ENCODE data around the gene PYGB. TPM values are rescaled to one million over a fixed set of nuclear protein-coding genes. Genes with fewer than 3 reads are reported as not detected.
"Not testable (repeated sequence)": the region's sequence is repeated elsewhere in the genome, so short reads cannot be mapped to it uniquely, and the experiment has no call there.

PYGB gene
- total and polyA plus RNA-seq, 9 donors = 20.7 to 31.5 (median 26.0) TPM

DNA sequence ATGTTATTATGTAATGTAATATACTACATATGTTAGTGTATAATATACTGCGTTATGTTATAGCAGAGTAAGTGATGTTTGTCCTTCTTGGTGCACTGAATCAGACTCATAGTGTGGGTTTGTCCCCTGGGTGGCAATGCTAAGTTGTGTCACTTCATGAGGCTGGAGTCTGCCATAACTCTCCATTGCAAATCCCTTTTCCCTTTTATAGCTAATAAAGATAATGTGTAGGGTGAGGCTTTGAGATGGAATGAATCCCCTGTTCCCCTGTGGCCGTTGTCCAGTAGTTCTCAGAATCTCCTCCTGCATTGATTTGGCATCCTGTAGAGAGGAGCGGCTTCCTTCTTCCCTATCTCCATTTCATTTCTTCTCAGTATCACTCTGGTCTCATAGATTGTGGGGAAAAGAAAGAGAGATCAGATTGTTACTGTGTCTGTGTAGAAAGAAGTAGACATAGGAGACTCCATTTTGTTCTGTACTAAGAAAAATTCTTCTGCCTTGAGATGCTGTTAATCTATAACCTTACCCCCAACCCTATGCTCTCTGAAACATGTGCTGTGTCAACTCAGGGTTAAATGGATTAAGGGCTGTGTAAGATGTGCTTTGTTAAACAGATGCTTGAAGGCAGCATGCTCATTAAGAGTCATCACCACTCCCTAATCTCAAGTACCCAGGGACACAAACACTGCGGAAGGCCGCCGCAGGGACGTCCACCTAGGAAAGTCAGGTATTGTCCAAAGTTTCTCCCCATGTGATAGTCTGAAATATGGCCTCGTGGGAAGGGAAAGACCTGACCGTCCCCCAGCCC is 6.8 kb upstream of the PYGB start:
- peaks cover 16% of the 10 kb centered on the region for H3K27me3 ChIP-seq (ENCODE audit: control insufficient read depth, insufficient read depth, low read length)
- not testable (repeated sequence) for H3K4me1 ChIP-seq (ENCODE audit: control insufficient read depth, insufficient read depth, low read length); H3K9me3 ChIP-seq (replicated peaks; ENCODE audit: control insufficient read depth, low read depth, low read length); H3K27ac ChIP-seq (ENCODE audit: low read length); DNase-seq; H3K36me3 ChIP-seq (ENCODE audit: control insufficient read depth, insufficient read depth, low read length); H3K4me3 ChIP-seq (ENCODE audit: low read length)
- WGBS (ENCODE audit: insufficient coverage) = 40% methylated on average over 6 of the region's 9 CpGs

DNA sequence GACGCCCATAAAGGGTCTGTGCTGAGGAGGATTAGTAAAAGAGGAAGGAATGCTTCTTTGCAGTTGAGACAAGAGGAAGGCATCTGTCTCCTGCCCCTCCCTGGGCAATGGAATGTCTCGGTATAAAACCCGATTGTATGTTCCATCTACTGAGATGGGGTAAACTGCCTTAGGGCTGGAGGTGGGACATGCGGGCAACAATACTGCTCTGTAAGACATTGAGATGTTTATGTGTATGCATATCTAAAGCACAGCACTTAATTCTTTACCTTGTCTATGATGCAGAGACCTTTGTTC is 6.3 kb upstream of the PYGB start:
- not testable (repeated sequence) for H3K9me3 ChIP-seq (replicated peaks; ENCODE audit: control insufficient read depth, low read depth, low read length); H3K4me3 ChIP-seq (ENCODE audit: low read length); H3K4me1 ChIP-seq (ENCODE audit: control insufficient read depth, insufficient read depth, low read length); H3K27ac ChIP-seq (ENCODE audit: low read length); DNase-seq; H3K36me3 ChIP-seq (ENCODE audit: control insufficient read depth, insufficient read depth, low read length)
- WGBS (ENCODE audit: insufficient coverage) = no CpG with 5 or more reads among the region's 4 CpGs
- peaks cover 13% of the 10 kb centered on the region for H3K27me3 ChIP-seq (ENCODE audit: control insufficient read depth, insufficient read depth, low read length)

DNA sequence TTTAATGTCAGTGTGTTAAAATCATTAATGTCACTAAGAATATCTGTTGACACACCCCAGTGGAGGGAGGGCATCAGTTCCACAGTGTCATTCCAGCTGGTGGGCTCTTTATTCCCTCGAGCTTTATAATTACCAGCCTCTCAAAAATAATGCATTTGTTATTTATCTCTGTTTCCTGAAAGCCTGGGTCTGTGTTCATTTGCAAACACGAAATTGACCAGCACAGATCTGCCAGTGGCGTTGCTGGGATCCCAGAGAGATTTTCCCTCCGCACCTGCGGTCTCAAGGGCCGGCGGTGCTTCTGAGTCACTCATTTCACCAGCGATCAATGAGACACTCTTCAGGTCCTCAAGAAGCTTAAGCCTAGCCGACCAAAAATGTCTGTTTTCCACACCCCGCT is 5.7 kb upstream of the PYGB start:
- WGBS (ENCODE audit: insufficient coverage) = 80% methylated on average over 9 of the region's 10 CpGs
- no peak overlapping the region for H3K27ac ChIP-seq (ENCODE audit: low read length)
- no peaks in the 10 kb centered on the region for H3K36me3 ChIP-seq (ENCODE audit: control insufficient read depth, insufficient read depth, low read length)
- no peaks in the 10 kb centered on the region for H3K9me3 ChIP-seq (replicated peaks; ENCODE audit: control insufficient read depth, low read depth, low read length)
- H3K4me1 ChIP-seq (ENCODE audit: control insufficient read depth, insufficient read depth, low read length) = peaks cover 10% of the 10 kb centered on the region
- DNase-seq = no peak
- H3K27me3 ChIP-seq (ENCODE audit: control insufficient read depth, insufficient read depth, low read length) = peaks cover 9% of the 10 kb centered on the region
- H3K4me3 ChIP-seq (ENCODE audit: low read length) = no peak overlapping the region

DNA sequence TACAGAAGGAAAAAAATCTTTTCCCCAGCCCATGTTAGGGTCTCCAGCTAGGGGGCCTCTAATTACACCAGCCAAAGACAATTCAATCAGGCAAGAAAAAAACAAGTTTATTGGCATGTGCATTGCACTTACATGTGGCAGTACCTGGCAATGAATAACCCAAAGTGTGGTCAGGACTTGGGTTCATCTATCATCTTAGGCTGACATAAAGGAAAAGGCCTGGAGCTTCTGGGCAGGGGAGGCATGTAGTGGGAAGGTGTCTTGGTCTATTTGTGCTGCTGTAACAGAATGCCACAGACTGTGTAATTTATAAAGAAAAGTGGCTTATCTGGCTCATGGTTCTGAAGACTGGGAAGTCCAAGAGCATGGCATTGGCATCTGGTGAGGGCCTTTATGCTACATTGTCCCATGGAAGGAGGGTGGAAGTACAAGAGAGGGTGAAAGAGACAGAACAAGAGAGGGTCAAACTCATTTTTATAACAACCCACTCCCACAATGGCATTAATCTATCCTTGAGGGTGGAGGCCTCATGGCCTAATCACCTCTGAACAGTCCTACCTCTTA is 4.4 kb upstream of the PYGB start:
- no peaks in the 10 kb centered on the region for H3K9me3 ChIP-seq (replicated peaks; ENCODE audit: control insufficient read depth, low read depth, low read length)
- no peak for DNase-seq
- no peak overlapping the region for H3K27ac ChIP-seq (ENCODE audit: low read length)
- peaks cover 6% of the 10 kb centered on the region for H3K27me3 ChIP-seq (ENCODE audit: control insufficient read depth, insufficient read depth, low read length)
- H3K4me1 ChIP-seq (ENCODE audit: control insufficient read depth, insufficient read depth, low read length) = peaks cover 9% of the 10 kb centered on the region
- no peak overlapping the region for H3K4me3 ChIP-seq (ENCODE audit: low read length)
- H3K36me3 ChIP-seq (ENCODE audit: control insufficient read depth, insufficient read depth, low read length) = no peaks in the 10 kb centered on the region

DNA sequence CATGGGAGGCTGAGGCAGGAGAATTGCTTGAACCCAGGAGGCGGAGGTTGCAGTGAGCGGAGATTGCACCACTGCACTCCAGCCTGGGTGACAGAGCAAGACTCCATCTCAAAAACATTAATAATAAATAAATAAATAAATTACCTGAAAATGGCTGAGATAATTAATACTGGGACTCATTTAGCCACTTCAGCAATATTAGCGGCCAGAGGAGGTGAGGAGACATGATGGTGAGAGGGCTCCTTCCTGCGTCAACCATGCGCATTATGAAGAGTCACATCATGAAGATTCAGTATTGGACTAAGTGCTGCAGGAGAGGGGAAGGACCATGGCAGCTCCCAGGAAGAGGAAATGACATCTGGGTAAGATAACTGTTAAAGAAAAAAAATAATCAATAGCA is 2.9 kb upstream of the PYGB start:
- 100% methylated on average over 1 of the region's 5 CpGs for WGBS (ENCODE audit: insufficient coverage)
- Histone ChIP-seq H3K4me1 (ENCODE audit: control insufficient read depth, insufficient read depth, low read length) (peaks cover 13% of the 10 kb centered on the region), H3K27ac (ENCODE audit: low read length) (no peak overlapping the region), H3K36me3 (ENCODE audit: control insufficient read depth, insufficient read depth, low read length) (no peaks in the 10 kb centered on the region), H3K4me3 (ENCODE audit: low read length) (no peak overlapping the region), H3K27me3 (ENCODE audit: control insufficient read depth, insufficient read depth, low read length) (peaks cover 6% of the 10 kb centered on the region), H3K9me3 (replicated peaks; ENCODE audit: control insufficient read depth, low read depth, low read length) (no peaks in the 10 kb centered on the region)
- DNase-seq = no peak

DNA sequence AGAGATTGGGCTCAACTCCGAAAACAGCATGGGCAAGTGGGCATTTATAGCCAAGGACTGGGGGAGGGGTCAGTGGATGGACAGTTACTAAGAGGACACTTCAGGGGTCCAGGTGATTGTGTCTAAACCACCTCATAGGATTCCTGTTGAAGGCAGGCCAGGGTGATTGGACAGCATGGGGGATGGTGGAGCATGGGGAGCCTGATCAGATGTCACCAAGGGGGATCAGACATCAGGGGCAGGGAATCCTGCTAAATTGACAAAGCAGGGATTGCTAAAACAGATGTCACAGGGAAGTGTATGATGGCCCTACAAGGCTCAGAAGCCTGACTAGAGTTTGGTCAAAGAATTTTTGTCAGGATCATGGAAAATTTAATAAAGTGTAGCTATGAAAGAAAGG is 2.4 kb upstream of the PYGB start:
- 80% methylated on average over 1 of the region's 1 CpG for WGBS (ENCODE audit: insufficient coverage)
- no peak for DNase-seq

DNA sequence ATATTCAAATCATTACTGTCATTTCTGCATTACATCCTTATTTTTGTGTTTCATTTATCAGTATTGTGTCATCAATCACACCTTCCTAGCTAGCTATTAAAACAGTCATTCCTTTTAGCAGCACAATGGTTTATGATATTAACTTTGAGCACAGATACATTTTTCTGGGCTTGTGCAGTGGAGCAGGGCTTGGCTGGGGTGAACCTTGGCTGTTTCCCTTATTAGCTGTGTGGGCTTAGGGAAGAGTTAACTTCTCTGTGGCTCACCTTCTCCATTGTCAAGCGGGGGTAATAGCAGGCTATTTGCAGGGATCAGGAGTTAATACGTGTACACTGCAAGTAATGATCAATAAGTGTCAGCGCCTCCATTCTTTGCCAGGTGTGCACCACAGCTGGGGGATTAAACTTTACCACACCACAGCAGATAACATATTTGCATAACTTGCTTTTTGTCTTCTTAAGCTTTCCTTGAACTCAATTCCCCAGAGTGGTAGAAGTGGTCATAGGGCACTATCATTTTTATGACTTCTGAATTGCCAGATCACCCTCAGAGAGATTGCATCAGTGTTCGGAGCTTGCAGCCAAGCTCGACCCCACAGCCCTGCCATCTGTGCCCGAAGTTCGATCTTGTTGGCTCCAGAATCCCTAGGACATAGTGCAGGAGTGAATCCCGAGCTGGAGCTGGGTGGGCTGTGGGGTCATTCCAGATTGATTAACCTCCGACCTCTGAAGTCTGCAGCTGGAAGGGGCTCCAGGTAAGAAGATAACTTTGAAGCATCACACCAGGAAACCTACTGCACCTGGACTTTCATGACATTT is 1.5 kb upstream of the PYGB start:
- H3K36me3 ChIP-seq (ENCODE audit: control insufficient read depth, insufficient read depth, low read length) = no peaks in the 10 kb centered on the region
- H3K4me1 ChIP-seq (ENCODE audit: control insufficient read depth, insufficient read depth, low read length) = peaks cover 14% of the 10 kb centered on the region
- H3K27ac ChIP-seq (ENCODE audit: low read length) = no peak overlapping the region
- H3K27me3 ChIP-seq (ENCODE audit: control insufficient read depth, insufficient read depth, low read length) = peaks cover 6% of the 10 kb centered on the region
- H3K4me3 ChIP-seq (ENCODE audit: low read length) = no peak overlapping the region
- H3K9me3 ChIP-seq (replicated peaks; ENCODE audit: control insufficient read depth, low read depth, low read length) = no peaks in the 10 kb centered on the region
- no peak for DNase-seq
- WGBS (ENCODE audit: insufficient coverage) = 51% methylated on average over 7 of the region's 9 CpGs

More for the DNA sequence above, 2.4 kb upstream of the PYGB start:
- Histone ChIP-seq H3K36me3 (ENCODE audit: control insufficient read depth, insufficient read depth, low read length) (no peaks in the 10 kb centered on the region), H3K27ac (ENCODE audit: low read length) (no peak overlapping the region), H3K27me3 (ENCODE audit: control insufficient read depth, insufficient read depth, low read length) (peaks cover 6% of the 10 kb centered on the region), H3K4me1 (ENCODE audit: control insufficient read depth, insufficient read depth, low read length) (peaks cover 14% of the 10 kb centered on the region), H3K4me3 (ENCODE audit: low read length) (no peak overlapping the region), H3K9me3 (replicated peaks; ENCODE audit: control insufficient read depth, low read depth, low read length) (no peaks in the 10 kb centered on the region)

DNA sequence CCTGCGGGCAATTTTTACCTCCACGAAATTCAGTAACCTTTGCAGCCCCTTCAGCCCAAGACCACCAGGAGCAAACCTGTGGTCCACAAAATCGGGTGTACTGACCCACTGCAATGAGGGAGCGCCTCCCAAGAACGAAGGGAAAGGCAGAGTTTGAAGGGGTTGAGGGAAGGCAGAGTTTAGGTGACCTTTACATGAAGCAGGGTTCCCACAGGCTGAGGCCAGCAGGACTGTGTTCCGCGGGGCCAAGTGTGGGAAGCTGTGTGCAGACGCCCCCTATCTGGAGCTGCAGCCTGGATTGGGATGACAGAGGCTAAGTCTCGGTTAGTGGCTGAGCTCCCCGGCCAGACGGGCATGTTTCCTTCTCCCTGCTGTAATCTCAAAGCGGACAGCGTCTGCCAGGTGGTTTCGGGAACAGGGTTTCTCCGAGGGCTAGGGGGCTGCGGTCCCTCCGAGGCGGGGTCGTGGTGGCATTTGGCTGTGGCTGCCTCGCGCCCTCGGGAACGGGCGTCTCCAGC is 826 bp upstream of the PYGB start:
- no peaks in the 10 kb centered on the region for H3K36me3 ChIP-seq (ENCODE audit: control insufficient read depth, insufficient read depth, low read length)
- H3K4me3 ChIP-seq (ENCODE audit: low read length) = peak overlapping the region; percentile 58
- H3K9me3 ChIP-seq (replicated peaks; ENCODE audit: control insufficient read depth, low read depth, low read length) = no peaks in the 10 kb centered on the region
- H3K27ac ChIP-seq (ENCODE audit: low read length) = peak overlapping the region; percentile 85
- 10% methylated on average over 24 of the region's 24 CpGs for WGBS (ENCODE audit: insufficient coverage)
- H3K4me1 ChIP-seq (ENCODE audit: control insufficient read depth, insufficient read depth, low read length) = peaks cover 14% of the 10 kb centered on the region
- peaks cover 6% of the 10 kb centered on the region for H3K27me3 ChIP-seq (ENCODE audit: control insufficient read depth, insufficient read depth, low read length)
- peak; percentile 68 for DNase-seq

DNA sequence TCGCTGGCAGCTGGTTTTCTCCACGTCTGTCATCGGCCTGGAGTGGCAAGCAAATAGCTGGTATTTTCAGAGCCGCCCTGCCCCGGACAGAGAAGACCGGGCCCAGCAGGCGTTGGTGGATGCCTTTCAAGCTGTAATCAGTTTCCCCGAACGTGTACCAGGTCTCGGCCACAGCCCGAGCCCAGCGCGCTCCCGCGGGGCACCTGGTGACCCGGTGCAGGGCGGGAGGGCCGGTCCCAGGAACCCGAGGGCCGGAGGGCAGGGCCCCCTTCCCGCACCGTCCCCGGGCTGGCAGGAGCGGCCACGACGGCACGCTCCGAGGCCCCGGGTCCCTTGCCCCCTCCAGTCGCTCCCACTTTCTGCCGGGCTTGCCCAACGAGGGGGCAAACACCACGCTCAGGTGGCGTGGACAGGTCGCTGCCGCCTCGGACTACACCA is 348 bp upstream of the PYGB start:
- Histone ChIP-seq H3K9me3 (replicated peaks; ENCODE audit: control insufficient read depth, low read depth, low read length) (no peaks in the 10 kb centered on the region), H3K36me3 (ENCODE audit: control insufficient read depth, insufficient read depth, low read length) (no peaks in the 10 kb centered on the region), H3K27me3 (ENCODE audit: control insufficient read depth, insufficient read depth, low read length) (peaks cover 2% of the 10 kb centered on the region), H3K27ac (ENCODE audit: low read length) (peak overlapping the region; percentile 85), H3K4me3 (ENCODE audit: low read length) (peak overlapping the region; percentile 58), H3K4me1 (ENCODE audit: control insufficient read depth, insufficient read depth, low read length) (peaks cover 14% of the 10 kb centered on the region)
- DNase-seq = no peak
- WGBS (ENCODE audit: insufficient coverage) = 0% methylated on average over 26 of the region's 37 CpGs

DNA sequence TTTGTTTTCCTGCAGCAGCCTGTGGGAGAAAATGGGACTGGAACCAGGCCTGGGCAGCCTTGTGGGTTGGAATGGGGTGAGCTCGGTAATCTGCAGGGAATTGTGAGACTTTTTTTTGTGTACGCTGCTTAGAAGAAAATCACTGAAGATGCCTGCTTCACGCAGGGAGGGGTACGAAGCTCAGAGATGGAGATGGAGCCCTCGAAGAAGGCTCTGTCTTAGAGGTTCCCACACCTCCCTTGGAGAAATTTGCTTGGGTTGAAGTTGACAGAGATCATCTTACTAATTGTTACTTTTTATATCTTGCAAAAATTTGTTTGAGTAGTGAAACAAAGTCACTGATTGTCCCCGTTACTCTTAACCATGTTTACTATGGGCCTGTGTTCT is 894 bp downstream of the PYGB start:
- peak overlapping the region; percentile 69 for H3K4me3 ChIP-seq (ENCODE audit: low read length)
- peak overlapping the region; percentile 25 for H3K27ac ChIP-seq (ENCODE audit: low read length)
- H3K4me1 ChIP-seq (ENCODE audit: control insufficient read depth, insufficient read depth, low read length) = peaks cover 14% of the 10 kb centered on the region
- DNase-seq = no peak
- no peaks in the 10 kb centered on the region for H3K27me3 ChIP-seq (ENCODE audit: control insufficient read depth, insufficient read depth, low read length)
- H3K9me3 ChIP-seq (replicated peaks; ENCODE audit: control insufficient read depth, low read depth, low read length) = no peaks in the 10 kb centered on the region
- H3K36me3 ChIP-seq (ENCODE audit: control insufficient read depth, insufficient read depth, low read length) = no peaks in the 10 kb centered on the region
- 0% methylated on average over 1 of the region's 6 CpGs for WGBS (ENCODE audit: insufficient coverage)
